Stimulated activated CD8-positive, alpha-beta memory T cell treated with anti-CD3 and anti-CD28 coated beads, Interleukin-12 subunit alpha, Interleukin-12 subunit beta, amount 100 ng/mL, for 24 hours (primary cell): ENCODE results near the gene QSER1.
A peak's percentile ranks its signal among the peaks of the same experiment; 100 is the strongest.
"Not testable (repeated sequence)": the region's sequence is repeated elsewhere in the genome, so short reads cannot be mapped to it uniquely, and the experiment has no call there.

ENCODE experiments used
- DNase-seq: peaks from one replicate; pipeline ENCODE4 v3.0.0-alpha.2; 2020; ENCODE audit errors: extremely low read depth

QSER1 gene

GRCh38 chr11:33001281-33001680 is 108.7 kb downstream of the QSER1 start:
- DNase-seq, result no peak

DNA sequence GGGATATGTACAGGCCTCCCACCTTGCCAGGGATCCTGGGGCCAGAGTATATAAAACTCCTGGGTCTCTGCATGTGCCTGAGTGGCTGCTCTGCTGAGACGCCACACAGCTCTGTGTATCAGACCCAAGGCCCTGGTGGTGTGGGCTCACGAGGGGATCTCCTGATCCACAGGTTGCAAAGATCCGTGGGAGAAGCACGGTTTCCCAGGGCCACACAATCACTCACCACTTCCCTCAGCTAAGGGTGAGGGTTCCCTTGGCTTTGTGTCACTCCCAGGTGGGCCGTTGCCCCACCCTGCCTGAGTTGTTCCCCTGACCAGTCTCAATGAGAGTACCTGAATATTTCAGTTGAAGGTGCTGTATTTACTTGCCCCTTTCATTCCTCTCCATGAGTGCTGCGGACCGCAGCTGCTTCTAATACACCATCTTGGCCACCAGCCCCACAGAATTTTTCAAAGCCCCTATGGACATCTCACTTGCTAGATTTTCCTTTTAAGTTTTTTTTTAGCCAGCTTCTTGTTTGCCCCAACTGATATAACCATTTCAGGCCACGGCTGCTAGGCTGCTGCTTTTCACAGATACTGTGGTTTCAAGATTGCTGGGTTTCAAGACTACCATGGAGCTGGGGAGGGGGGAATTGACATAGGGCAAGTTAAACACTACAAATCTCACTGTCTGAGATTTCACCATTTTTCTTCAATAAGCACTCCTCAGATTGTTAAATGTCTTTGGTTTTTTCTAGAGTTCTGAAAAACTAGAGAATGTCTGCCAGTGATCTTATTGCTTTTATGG is 109.3 kb downstream of the QSER1 start:
- DNase-seq, result no peak

DNA sequence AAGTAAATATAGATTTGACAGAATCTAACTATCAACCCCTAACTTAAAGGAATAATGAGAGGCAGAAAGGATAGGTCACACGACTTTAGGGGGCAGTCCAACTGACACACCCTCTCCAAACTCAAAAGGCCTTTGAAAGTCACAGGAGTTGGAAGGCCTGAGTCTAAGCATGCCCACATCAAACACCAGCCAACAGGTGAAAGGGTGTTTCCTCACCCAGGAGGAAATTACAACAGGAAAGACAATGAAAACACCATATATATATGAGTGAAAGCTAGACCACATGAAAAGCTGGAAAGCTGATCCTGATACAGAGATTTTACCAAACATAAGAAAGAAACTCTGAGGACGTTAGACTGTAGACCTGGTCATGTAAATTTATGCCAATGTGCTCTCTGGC is 112.6 kb downstream of the QSER1 start:
- no peak for DNase-seq

DNA sequence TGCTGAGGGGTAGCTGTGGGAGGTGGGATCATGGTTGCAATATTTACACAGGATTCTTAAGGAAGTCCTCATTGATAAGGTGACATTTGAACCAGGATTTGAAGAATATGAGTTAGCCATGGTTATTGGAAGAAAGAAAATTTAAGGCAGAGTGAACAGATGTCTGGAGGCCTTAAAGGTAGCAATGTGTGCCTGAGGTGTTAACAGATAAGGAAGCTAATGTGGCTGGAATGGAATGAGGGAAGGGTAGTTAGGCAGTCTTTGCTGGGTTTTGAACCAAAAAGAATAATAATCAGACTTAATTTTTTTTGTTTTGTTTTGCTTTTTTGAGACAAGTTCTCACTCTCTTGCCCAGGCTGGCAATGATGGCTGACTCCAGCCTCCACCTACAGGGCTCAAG is 113.4 kb downstream of the QSER1 start:
- no peak for DNase-seq

DNA sequence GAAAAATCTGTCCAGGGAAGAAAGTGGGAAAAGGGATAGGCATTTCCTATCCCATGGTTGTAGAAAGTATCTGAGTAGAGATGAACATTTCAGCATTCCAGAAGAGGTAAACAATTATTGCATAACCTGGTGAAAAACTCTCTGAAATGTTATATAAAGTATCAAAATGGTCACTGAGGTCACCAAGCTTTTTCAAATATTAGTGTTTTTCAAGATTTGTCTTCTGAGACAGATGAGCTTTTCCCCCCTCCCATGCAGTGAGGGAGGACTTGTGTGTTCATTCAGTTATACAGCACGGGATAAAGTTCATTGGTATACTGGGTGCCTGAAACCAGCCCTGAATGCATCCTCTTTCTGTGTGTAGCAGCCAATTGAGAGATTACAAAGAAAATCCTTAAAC is 121.1 kb downstream of the QSER1 start:
- no peak for DNase-seq

GRCh38 chr11:33015621-33016551 is 123.3 kb downstream of the QSER1 start, which contains the start of gene DEPDC7:
Gene DEPDC7, plus strand, starts transcription at chr11:33015878. Its CDS starts 78 bp downstream, at chr11:33015956.
- DNase-seq, result peak; percentile 43

DNA sequence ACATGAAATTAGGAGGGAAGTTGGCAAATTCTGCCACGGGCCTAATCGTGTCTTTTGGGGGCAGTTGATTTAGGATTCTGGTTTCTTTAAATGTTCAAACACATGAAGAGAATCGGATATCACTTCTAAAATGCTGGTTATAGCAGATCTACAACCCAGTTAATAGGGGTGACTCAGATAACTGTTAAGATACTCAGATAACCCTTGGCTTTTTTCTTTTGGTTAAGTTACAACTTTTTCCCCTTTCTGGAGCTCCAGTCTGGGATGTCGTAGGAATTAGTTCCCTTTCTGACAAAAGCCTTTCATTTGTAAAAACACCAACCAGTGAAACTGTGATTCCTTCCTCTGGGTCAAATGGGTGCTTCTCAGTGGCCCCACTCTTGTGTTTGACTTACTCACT is 124.0 kb downstream of the QSER1 start:
- no peak for DNase-seq

GRCh38 chr11:33017478-33017877 is 124.9 kb downstream of the QSER1 start:
- DNase-seq, result no peak

- DNase-seq, result no peak
These were observed 125.4 kb downstream of the QSER1 start for GRCh38 chr11:33017965-33018364.

GRCh38 chr11:33018840-33019239 is 126.2 kb downstream of the QSER1 start:
- DNase-seq, result no peak

- no peak for DNase-seq
These were observed 128.9 kb downstream of the QSER1 start for GRCh38 chr11:33021501-33021900.

DNA sequence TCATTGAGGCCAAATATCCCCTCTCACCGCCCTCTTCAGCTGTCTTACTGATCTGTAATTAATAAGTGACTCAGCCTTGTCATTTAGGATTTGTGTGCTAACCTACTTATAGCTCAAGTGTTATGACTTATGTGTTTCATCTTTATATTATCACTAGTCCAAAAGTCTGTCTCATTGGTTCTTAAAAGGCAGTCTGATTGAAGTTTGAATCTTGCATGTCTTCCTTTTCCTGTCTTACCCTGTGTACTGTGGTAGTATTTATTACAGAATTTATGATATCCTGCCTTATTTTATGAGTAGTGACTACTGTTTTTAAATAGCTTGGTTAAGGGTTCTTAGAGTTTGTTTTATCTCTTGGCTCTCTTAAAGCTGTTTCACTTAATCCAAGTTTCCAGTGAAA is 129.3 kb downstream of the QSER1 start:
- DNase-seq, result no peak

DNA sequence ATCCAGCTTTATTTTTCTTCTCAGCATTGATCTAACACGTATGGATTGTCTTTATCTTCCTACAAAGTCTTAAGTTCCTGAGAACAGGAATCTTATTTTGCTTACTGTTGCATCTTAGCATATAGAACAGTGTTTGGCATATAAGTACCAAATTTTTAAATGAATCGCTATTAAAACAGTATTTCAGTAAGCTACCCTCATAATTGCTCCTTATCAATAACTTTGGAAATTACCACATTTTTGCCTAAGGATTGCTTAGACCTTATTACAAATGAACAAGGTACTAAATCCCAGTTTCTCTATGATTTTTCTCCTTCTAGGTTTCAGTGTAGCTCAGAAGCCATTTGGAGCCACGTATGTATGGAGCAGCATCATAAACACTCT is 132.7 kb downstream of the QSER1 start:
- DNase-seq, result no peak

DNA sequence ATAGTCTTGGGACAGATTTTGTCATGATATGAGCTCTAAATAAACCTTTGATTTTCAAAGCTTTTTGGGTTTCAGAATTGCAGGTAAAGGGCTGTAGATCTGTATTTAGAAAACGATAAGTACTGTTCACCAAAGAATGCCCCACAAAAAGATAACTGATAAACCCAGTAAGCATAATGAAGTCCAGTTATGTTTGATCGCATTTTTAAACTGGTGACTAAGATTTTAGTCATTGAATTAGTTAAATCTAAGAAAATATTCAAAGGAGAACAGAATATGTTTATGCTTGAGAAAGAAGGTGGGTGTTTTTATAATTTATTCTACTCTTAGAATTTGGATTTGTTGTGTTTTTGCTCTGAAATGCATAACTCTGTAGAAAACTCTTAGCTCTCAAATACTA is 134.6 kb downstream of the QSER1 start:
- no peak for DNase-seq

DNA sequence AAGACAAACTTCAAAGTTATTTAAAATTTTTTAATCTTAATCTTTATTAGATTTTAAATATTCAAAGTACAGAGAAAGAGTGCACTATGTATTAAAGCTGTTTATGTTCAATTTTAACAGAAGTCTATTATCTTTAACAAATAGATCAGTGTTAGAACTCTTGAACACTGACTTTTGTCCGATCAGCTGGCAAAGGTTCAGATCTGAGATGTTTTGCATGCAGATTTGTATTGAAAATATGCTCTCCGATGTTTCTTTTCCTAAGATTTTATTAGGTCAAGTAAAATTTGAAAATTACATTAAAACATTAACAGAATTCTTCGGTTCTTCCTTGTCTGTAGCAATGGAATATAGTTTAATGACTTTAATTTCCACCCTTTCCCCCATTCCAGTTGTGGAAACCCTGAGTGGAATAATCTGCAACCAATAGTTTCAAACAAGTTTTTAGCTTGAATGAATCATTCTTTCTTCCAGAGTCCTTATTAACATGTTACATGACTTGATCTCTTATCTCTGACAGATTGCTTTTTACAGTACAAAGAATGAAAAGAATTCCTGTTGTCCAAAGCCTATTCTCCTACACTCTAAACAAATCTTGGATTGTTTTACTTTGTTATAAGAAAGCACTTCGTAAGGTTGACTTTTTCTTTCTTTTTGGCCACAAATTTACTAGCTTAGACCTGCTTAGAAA is 135.4 kb downstream of the QSER1 start:
- no peak for DNase-seq

DNA sequence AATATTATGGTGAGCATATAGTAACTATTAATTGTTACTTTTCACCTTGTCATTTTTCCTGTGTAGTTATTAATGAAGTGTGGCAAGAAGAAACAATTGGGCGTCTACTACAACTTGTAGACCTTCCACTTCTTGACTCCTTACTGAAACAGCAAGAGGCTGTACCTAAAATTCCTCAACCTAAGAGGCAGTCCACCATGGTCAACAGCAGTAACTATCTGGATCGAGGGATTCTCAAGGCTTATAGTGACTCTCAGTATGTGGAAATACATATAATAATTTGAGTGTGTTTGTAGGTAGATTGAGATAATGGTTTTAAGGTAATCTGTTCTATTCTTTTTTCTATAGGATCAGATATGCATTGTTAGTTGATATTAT is 135.9 kb downstream of the QSER1 start:
- DNase-seq, result no peak

DNA sequence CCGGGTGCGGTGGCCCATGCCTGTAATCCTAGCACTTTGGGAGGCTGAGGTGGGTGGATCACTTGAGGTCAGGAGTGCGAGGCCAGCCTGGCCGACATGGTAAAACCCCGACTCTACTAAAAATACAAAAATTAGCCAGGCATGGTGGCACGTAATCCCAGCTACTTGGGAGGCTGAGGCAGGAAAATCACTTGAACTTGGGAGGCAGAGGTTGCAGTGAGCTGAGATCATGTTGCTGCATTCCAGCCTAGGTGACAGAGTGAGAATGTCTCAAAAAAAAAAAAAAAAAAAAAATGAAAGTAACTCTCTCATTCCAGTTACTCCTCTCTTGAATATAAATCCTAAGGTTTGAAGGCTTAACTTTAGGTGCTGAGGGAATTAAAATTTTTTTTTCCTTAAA is 136.6 kb downstream of the QSER1 start:
- not testable (repeated sequence) for DNase-seq
